HG02943 (cell line): ENCODE results near the gene MTPN.

Experiments used
- ATAC-seq: cut with Tn5 transposase; IDR thresholded peaks from one replicate; pipeline ENCODE4 v1.9.1; 2021; ENCODE audit warnings: mild to moderate bottlenecking, low read depth, moderate library complexity; ENCODE audit not compliant: unreplicated experiment

MTPN gene

GRCh38 chr7:135930565-135931461 is 46.3 kb downstream of the MTPN start:
- ATAC-seq, result no peak

GRCh38 chr7:135929722-135930141 is 47.4 kb downstream of the MTPN start:
- no peak for ATAC-seq

- ATAC-seq, result no peak
Measured at GRCh38 chr7:135929249-135929648, 47.9 kb downstream of the MTPN start.

GRCh38 chr7:135928136-135928535 is 49.0 kb downstream of the MTPN start:
- no peak for ATAC-seq

- ATAC-seq, result no peak
Measured at GRCh38 chr7:135925210-135925609, 51.9 kb downstream of the MTPN start.

GRCh38 chr7:135924302-135924701 is 52.9 kb downstream of the MTPN start:
- ATAC-seq, result no peak

- ATAC-seq, result no peak
Measured at GRCh38 chr7:135922263-135922662, 54.9 kb downstream of the MTPN start.

GRCh38 chr7:135920478-135920877 is 56.7 kb downstream of the MTPN start:
- no peak for ATAC-seq

- ATAC-seq, result no peak
Measured at GRCh38 chr7:135919071-135919841, 57.9 kb downstream of the MTPN start.

- no peak for ATAC-seq
Measured at GRCh38 chr7:135918134-135918533, 59.0 kb downstream of the MTPN start.

GRCh38 chr7:135917721-135918120 is 59.4 kb downstream of the MTPN start:
- ATAC-seq, result no peak

GRCh38 chr7:135914346-135914745 is 62.8 kb downstream of the MTPN start:
- ATAC-seq, result no peak

- ATAC-seq, result no peak
Measured at GRCh38 chr7:135913404-135913803, 63.8 kb downstream of the MTPN start.

- ATAC-seq, result no peak
Measured at GRCh38 chr7:135911099-135911498, 66.1 kb downstream of the MTPN start.

GRCh38 chr7:135910393-135911036 is 66.6 kb downstream of the MTPN start:
- no peak for ATAC-seq

GRCh38 chr7:135905858-135906257 is 71.3 kb downstream of the MTPN start:
- ATAC-seq, result no peak

GRCh38 chr7:135905355-135905754 is 71.8 kb downstream of the MTPN start:
- ATAC-seq, result no peak

- no peak for ATAC-seq
Measured at GRCh38 chr7:135904282-135904681, 72.9 kb downstream of the MTPN start.

- no peak for ATAC-seq
Measured at GRCh38 chr7:135901585-135902540, 75.3 kb downstream of the MTPN start.

- ATAC-seq, result no peak
Measured at GRCh38 chr7:135900065-135900546, 77.1 kb downstream of the MTPN start.
